Epithelial cell of prostate (primary cell): ENCODE results near the gene SULT2B1.

Experiments
- DNase-seq: peaks from one replicate; pipeline ENCODE4 v3.0.0-alpha.2; 2011; ENCODE audit warnings: low read depth, low spot score
- H3K27ac ChIP-seq: fragments of 450-650 bp; 2 replicates; pipeline ENCODE4 v1.5.1; 2017; ENCODE audit warnings: mild to moderate bottlenecking

The SULT2B1 gene

DNA sequence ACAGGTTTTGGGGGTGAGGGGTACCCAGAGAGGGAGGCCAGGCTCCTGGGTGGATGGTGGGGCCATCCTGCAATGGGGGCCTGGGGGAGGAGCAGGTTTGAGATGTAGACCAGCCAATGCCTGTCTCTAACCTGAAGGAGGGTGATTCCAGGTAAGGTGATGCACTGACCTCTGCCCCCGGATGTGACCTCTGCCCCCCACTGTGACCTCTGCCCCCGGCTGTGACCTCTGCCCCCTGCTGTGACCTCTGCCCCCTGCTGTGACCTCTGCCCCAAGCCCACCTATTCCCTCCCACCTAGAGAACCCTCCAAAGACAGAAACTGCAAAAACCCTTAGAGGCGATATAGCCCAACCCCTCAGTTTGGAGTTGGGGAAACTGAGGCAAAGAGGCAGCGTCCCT, 44.3 kb downstream of the SULT2B1 start:
- DNase-seq: no peak
- no peak overlapping the region for H3K27ac ChIP-seq

DNA sequence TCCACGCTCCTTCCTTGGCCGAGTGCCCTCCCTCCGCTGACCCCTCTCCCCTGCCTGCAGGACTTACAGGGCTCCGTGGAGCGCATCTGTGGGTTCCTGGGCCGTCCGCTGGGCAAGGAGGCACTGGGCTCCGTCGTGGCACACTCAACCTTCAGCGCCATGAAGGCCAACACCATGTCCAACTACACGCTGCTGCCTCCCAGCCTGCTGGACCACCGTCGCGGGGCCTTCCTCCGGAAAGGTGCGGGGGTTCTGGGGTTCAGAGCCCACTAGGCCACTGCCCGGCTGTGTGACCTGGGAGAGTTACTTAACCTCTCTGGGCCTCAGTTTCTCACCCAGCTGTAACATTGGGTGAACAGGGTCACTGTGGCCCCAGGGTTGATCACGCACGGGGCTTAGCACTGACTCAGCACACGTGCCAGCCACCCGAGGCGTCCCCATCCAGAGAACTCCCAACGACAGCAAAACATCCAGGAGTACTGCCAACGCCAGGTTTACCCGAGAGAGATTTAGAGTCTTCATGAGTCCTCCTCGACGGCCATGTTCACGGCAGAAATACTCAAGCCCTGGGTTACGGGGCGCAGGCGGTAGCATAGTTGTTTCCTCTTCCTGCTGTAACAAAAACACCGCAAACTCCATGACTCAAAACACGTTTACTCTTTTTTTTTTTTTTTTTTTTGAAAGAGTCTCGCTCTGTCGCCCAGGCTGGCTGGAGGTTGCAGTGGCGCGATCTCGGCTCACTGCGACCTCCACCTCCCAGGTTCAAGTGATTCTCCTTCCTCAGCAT, 44.9 kb downstream of the SULT2B1 start:
- no peak for DNase-seq

DNA sequence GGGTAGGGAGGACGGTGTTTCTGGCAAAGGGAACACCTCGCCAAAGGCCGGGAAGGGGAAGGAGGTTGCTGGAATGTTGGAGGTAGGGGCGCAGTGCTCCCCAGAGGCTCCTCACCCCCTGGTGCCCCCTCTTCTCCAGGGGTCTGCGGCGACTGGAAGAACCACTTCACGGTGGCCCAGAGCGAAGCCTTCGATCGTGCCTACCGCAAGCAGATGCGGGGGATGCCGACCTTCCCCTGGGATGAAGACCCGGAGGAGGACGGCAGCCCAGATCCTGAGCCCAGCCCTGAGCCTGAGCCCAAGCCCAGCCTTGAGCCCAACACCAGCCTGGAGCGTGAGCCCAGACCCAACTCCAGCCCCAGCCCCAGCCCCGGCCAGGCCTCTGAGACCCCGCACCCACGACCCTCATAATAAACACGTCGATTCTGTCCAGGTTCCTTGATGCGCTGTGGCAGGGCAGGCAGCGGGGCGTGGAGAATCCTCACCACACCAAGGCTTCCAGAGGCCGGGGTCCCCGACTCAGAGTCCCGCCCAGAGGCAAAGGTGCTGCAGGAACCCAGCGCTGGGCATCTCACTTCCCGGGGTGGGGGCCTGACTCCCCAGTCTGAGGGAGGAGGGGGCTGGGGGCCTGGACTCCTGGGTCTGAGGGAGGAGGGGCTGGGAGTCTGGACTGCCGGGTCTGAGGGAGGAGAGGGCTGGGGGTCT, 47.2 kb downstream of the SULT2B1 start:
- H3K27ac ChIP-seq: no peak overlapping the region
- no peak for DNase-seq

More for the DNA sequence above, 44.9 kb downstream of the SULT2B1 start:
- no peak overlapping the region for H3K27ac ChIP-seq

DNA sequence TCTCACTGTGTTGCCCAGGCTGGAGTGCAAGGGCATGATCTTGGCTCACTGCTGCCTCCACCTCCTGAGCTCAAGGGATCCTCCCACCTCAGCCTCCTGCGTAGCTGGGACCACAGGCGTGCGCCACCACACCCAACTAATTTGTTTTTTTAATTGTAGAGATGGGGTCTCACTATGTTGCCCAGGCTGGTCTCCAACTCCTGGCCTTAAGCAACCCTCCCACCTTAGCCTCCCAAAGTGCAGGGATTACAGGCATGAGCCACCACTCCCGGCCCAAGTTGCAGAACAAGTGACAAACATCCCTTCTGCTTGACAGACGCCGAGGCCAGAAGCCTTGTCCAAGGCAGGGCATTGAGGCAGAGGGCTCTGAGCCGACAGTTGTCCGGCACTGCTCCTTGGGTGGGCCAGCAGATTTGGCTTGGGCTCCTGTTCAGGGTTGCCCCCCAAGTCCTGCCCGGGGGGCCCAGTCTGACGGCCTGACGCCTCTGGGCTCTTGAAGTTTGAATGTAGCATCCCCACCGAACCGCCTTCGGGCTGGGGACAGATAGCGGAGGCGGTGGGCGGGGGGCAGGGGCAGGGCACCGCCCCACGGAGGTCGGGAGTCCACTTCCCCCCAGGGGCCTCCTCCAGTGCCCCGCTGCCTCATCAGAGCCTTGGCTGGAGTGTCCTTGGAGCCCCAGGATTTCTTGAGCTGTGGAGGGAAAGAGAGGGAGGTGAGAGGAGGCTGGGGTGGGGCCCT, 48.9 kb downstream of the SULT2B1 start:
- DNase-seq: no peak
- H3K27ac ChIP-seq: no peak overlapping the region

DNA sequence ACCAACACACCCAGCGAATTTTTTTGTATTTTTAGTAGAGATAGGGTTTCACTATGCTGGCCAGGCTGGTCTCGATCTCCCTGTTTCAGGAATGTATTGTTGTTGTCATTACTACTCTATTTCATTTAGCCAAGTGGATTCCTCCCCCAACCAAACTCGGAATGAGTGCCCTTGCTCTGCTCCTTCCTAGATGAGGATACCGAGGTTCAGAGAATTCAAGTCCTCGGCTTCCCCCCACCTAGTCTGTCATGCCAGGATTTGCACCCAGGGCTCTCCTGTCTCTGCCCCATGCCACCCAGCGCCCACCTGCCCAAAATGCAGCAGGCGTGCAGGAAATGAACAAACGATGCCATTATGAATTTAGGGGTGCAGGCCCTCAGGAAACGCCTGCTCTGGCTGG, 51.0 kb downstream of the SULT2B1 start:
- H3K27ac ChIP-seq: no peak overlapping the region
- no peak for DNase-seq

DNA sequence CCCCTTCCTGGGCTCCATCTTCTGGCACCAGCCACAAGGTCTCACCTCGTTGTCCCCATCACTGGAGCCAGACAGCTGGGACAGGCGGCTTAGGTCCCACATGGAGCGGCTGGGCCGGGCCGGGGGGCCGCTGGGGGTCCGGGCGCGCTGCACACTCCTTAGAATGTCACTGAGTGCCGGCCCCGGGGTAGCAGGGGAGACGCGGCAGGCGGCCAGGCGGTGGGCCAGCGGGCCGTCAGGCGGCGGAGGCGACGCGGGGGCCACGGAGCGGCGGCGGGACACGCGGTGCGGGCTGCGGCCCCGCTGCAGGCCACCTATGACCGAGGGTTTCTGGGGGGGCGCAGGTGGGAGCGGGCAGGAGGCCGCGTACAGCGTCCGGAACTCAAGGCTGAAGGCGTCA, 51.5 kb downstream of the SULT2B1 start:
- DNase-seq: no peak

DNA sequence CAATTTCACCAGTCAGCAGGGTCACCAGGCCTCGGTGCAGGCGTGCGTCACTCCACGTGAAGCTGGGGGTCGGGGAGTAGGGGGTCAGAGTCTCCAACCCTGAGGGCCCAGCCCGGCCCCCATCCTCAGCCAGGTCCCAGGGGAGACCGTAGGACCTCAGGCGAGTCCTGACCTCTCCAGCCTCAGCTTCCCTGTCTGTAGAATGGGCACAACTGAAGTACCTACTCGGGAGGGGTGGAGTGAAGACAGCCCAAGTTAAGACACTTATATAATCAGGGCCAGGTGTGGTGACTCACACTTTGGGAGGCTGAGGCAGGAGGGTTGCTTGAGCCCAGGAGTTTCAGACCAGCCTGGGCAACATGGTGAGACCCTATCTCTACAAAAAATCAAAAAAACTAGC, 51.9 kb downstream of the SULT2B1 start:
- no peak for DNase-seq
- H3K27ac ChIP-seq: no peak overlapping the region

More for the DNA sequence above, 51.5 kb downstream of the SULT2B1 start:
- no peak overlapping the region for H3K27ac ChIP-seq

DNA sequence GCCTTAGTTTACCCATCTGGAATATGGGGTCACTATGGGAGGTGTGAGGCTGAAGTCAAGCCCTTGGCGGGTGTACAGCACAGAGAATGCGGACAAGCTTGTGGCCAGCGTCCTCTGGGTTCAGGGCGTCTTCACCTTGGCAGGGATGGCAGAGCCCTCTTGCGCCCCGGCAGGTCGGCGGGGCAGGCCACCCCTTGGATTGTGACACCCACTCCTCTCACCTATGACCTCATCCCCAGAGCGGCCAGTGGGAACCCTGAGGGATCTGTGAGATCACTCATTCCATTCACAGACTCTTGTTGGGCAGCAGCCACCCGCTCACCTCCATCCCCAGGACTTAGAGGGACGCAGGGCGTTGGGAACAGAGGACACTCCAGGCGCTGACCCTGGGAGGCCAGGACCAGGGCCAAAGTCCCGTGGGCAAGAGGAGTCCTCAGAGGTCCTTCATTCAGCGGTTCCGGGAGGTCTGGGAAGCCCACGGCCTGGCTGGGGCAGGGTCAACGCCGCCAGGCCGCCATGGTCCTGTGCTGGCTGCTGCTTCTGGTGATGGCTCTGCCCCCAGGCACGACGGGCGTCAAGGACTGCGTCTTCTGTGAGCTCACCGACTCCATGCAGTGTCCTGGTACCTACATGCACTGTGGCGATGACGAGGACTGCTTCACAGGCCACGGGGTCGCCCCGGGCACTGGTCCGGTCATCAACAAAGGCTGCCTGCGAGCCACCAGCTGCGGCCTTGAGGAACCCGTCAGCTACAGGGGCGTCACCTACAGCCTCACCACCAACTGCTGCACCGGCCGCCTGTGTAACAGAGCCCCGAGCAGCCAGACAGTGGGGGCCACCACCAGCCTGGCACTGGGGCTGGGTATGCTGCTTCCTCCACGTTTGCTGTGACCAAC, 54.7 kb downstream of the SULT2B1 start, which contains the start of gene SPACA4:
Gene SPACA4, plus strand, starts transcription at position 280 of the 896 bp plus-strand sequence. Its CDS starts 237 bp downstream, at position 517.
- DNase-seq: no peak
- H3K27ac ChIP-seq: no peak within 1 kb of the TSS

DNA sequence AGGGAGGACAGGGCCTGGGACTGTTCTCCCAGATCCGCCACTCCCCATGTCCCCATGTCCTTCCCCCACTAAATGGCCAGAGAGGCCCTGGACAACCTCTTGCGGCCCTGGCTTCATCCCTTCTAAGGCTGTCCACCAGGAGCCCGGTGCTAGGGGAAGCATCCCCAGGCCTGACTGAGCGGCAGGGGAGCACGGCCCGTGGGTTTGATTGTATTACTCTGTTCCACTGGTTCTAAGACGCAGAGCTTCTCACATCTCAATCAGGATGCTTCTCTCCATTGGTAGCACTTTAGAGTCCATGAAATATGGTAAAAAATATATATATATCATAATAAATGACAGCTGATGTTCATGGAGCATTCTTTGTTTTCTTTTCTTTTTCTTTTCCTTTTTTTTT, 55.4 kb downstream of the SULT2B1 start:
- no peak overlapping the region for H3K27ac ChIP-seq
- DNase-seq: no peak

DNA sequence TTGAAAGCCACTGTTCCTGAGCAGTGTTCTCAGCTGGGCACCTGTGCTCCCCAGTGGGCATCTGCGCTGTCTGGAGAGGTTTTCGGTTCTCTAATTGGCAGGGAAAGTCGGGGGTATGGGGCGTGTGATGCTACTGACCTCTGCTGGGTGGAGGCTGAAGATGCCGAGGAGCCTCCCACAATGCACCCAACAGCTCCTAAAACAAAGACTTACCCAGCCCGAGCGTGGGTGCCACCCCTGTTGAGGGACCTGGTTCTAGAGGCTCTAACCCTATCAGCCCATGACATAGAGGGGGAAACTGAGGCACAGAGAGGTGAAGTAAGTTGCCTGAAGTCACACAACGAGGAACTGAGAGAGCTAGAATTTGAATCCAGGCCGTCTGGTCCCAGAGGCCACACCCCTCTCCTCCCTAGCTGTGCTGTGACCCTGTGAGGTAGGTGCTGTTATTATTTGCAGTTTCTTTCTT, 56.9 kb downstream of the SULT2B1 start:
- no peak for DNase-seq
- H3K27ac ChIP-seq: no peak overlapping the region

DNA sequence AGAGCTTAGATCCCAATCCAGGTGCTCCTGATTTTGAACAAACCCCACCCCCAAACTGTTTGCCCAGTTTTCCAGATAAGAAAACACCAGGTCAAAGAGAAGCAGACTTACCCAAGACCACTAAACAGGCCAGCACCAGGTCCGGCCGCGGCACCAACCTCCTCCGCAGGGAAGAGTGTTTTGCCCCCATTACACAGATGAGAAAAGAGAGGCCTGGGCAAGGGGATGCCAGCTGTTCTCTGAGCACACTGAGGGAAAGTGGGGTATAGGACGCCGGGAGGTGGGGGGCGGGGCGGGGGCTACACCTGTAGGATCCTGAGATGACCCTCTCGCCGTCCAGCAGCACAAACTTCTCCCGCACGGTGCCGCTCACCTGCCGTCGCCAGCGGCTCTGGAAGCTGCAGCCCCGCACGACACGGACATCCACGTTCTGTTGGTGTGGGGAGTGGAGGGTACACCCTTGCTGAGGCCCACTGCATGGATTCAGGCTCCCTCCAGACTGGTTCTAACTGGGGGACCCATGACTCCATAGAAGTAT, 57.7 kb downstream of the SULT2B1 start:
- H3K27ac ChIP-seq: no peak overlapping the region
- no peak for DNase-seq

DNA sequence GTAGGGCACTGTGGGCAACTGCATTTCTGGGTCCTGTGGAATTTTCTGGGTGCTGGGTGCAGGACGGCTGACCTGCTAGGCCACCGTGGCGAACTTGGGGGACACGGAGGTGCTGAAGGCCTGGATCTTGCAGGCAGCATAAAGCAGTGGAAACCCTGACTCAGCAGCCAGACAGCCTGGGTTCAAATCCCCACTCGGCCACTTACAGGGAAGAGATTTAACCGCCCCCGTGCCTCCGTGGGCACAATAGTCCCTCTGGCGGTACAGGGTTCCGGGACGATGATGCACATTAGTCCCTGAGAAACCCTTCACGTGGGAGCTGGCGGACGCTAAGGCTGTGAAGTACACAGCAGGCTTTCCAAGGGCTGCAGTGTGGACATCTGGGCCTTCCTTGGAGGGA, 59.9 kb downstream of the SULT2B1 start:
- DNase-seq: no peak
- no peak overlapping the region for H3K27ac ChIP-seq

DNA sequence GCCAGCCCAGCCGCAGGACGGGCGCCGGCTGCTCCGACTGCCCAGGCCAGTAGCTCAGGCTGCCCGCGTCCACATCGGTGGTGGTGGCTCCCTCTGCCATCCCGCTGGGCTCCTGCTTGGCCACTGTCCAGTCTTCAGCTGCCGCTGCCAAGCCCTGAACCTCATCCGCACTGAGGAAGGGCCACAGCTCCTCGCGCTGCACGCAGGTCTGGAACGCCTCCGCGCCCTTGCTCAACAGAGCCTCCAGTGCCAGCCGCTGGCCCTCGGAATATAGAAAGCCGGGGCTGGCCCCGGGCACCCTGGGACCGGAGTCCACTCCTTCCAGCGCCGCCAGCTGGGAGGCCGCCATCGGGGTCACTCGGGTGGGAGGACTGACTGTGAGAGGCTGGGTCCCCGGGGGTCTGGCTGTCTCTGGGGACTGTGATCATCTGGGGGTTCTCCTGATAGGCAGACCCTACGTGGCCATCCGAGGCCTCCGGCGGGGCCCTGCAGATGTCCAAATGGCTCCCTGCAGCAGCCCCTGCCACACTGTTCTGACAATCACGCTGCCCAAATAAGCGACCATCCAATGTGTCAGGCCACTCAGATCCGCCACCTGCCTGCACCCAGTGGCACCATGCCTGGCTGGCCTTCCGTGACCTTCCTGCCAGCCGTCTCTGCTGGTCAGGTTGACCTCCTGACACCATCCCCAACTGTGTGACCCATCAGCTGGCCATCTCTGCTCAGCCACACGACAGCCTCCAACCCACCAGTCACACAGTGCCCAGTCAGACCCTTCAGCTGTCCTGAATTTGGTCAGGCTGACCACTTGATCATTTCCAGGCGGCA, 61.3 kb downstream of the SULT2B1 start:
- no peak for DNase-seq
- H3K27ac ChIP-seq: no peak overlapping the region

DNA sequence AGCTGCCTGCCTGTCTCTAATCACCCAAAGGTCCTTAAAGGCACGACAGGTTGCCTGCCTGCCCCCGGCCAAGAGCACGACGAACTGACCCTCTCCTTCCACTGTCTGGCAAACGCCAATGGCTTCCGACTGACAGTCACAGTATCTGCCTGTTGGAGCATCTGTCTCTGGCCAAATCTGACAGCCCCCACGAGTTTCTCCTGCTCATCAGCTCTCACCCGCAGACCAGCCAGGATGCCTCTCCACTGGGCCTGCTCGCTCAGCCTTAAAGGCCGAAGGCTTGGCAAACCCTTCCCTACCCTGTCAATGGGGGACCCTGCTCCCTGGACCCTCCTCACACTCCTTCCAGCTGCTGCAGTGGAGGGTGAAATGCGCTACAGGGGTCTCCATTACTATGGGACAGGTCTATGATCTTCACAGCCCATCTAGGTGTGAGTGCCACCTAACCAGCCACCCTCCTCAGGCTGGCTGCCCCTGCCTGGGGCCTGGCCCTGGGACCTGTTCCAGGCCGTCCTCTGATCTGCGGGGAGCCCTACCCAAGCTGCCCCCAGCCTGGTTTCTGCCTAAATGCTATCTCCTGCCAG, 62.0 kb downstream of the SULT2B1 start:
- no peak for DNase-seq
- H3K27ac ChIP-seq: peak overlapping the region; percentile 85

DNA sequence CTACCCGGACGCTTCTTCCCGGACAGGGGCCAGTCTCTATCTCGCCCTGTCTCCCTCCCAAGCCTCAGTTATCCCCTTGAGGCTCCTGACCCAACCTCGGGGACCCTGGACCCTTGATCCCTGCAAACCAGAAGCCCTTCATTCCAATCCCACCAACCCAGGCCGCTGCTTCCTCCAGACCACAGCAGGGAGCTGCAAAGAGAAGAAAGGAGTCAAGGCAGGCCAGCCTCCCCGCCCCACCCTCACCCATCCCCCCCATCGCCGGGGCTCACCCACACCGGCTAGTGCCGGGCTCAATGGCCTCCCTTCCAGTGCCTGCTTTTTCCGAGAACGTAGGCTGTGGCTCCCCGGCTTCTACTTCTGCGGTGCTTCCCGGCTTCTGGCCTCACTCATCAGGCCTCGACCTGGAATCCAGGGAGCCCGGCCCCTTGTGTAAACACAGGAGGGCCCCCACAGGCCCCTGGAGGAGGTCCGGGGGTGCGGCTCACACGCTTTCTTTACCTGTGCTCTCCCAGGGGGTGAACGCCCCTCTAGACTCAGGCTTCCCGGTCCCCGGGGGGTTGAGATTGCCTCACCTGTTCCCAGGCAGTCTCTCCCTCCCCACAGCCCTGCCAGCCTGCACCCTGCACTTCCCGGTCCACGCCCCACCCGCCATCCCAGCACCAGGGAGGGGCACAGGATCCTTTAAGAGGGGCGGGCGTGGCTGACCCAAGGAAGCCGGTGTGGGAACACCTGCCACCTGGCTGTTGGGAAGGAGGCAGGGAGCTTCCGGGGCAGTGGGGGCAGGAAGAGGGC, 62.7 kb downstream of the SULT2B1 start, which contains the start of gene FAM83E:
Gene FAM83E, minus strand, starts transcription at position 641 of the 795 bp plus-strand sequence. CDS start 1,704 bp downstream, outside the sequence.
- peak within 1 kb of the TSS; percentile 85 for H3K27ac ChIP-seq
- DNase-seq: no peak

DNA sequence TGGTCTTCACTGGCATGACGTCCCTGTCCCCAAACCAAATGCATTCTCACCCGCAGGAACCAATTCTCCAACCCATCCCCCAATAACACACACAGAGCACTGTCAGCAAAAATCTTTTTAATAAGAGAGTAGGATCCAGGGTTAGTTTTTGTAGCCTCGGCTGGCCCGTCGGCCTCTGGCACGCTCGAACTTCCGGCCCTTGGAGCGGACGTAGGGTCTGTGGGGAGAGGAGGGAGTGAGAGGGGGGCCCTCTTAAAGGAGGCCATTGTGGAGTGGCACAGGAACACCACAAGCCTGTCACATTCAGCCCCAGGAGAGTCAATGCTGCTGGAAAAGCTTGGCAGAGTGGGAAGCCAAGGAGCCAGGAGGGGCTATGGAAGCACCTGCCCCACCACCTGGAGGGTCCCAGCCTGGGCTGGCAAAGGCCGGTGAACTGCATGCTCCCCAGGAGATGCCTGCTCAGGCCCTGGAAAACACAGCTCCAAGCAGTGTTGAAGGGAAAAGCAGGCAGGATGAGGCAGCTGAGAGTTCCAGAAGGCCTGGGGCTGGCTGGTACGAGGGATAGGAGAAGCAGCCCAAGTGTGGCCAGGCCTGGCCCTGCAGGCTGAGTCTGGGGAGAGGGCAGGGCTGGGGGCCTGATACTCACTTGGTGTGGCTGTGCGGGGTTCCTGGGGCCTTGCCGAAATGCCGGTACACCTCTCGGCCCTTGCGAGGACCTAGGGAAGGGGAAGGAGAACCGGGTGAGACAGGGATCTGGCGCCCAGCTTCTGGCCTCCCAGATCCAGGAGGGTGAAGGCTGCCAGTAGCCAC, 63.5 kb downstream of the SULT2B1 start:
- no peak for DNase-seq
- peak overlapping the region; percentile 85 for H3K27ac ChIP-seq

DNA sequence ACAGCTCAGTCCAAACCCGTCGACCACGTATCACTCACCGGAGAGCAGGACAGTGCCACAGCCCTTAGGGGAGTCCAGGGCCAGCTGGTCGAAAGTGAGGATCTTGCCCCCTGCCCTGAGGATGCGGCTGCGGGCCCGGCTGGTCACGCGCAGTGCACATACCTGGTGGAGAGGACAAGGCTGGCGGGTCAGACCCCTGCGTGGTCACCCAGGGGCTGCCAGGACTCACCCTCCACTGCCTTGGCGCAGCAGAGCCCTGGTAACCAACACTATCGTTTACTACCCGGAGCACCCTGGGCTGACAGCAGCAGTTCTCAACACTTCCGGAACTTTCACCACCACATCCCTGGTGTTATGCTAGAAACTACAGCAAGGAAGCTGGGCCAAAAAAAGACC, 64.1 kb downstream of the SULT2B1 start:
- peak overlapping the region; percentile 85 for H3K27ac ChIP-seq
- DNase-seq: no peak
